DLD1 (cell line): Measurements from ENCODE around the gene UNC5C.
"Not testable (repeated sequence)": the region's sequence is repeated elsewhere in the genome, so short reads cannot be mapped to it uniquely, and the experiment has no call there.

Source experiments
- in situ Hi-C: cut with HindIII; loops from 2 replicates; pipeline ENCODE4 v1.10.0; 2017; ENCODE audit warnings: low sequenced_read_pairs

The UNC5C gene

DNA sequence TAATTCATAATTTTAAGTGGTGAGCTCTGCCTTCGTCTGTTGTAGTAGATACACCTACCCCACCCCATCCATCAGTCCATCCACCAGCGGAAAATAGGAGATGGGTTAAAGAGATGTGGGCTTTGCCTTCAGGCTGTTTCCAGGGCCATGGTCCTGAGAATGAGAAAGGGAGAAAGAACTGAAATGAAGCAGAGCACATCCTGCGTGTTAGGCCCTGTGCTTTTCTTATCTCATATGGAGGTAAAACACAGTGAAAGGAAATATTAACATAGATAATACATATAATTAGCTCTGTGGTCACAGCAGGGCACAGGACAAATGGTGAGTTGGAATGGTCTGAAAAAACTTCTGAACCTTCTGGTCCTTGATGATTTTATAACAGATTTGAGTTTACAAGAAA, 397.5 kb downstream of the UNC5C start:
- in situ Hi-C loops, result no loop called here

GRCh38 chr4:95142932-95143331, 405.8 kb downstream of the UNC5C start:
- in situ Hi-C loops, result no loop called here

DNA sequence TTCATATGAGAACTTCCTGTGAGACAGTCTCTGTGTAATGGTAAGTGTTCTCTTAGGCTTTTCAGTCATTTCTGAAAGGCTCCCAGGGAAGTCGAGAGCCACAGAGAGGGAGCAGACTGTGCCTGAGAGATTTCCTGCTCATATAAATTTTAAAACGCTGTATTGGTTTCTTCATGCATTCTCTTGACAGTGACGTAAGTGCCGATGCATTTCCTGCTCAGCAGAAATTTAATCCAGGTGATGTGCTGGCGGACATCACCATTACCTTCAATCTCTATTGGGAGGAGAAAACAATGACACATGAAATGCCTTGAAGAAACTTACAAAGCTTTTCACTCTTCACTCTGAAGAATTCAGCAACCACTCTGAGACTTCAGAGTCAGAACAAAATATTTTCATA, 407.4 kb downstream of the UNC5C start:
- in situ Hi-C loops, result no loop called here

DNA sequence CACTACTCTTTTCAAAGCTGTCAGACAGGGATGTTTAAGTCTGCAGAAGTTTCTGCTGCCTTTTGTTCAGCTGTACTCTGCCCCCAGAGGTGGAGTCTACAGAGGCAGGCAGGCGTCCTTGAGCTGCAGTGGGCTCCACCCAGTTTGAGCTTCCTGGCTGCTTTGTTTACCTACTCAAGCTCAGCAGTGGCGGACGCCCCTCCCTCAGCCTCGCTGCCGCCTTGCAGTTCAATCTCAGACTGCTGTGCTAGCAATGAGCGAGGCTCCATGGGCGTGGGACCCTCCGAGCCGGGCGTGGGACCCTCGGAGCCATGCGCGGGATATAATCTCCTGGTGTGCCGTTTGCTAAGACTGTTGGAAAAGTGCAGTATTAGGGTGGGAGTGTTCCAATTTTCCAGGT, 409.3 kb downstream of the UNC5C start:
- in situ Hi-C loops, result not testable (repeated sequence)

DNA sequence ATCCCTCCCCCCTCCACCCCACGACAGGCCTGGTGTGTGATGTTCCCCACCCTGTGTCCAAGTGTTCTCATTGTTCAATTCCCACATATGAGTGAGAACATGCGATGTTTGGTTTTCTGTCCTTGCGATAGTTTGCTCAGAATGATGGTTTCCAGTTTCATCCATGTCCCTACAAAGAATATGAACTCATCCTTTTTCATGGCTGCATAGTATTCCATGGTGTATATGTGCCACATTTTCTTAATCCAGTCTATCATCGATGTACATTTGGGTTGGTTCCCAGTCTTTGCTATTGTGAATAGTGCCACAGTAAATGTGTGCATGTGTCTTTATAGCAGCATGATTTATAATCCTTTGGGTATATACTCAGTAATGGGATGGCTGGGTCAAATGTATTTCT, 414.8 kb downstream of the UNC5C start:
- in situ Hi-C loops, result not testable (repeated sequence)

DNA sequence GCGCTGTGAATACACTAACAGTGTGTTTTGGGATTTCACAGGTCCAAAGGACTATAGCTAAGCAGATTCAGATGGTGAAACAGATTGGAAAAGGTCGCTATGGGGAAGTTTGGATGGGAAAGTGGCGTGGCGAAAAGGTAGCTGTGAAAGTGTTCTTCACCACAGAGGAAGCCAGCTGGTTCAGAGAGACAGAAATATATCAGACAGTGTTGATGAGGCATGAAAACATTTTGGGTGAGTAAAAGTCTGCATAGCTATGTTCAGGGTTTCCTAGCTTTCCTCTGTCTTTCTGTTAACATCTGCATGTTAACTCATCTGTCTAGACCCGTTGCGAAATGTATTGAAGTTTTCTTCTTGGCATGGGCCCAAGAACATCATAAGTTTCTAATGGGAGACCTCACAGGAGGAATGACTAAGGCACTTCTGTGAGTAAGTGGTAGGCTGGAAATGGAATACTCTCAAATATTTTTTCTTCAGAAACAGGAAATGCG, 418.9 kb downstream of the UNC5C start:
- in situ Hi-C loops, result no loop called here

DNA sequence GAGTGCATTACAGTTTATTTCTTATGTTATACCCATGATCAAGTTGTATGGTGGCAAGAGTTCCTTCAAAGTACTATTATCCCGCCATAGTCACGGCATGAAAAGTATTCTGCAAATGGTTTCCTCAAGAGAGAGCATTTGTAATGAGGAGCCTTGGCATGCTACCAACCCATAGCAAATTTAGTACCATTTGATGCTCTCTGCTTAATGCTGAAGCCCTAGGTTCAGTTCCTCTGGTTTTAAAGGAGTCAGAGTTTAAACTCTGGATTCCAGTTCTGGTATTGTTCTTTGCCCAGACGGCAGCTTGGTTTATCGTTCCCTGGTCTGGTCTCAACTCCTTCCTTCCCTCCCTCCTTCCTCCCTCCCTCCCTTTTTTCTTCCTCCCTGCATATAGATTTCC, 419.7 kb downstream of the UNC5C start:
- in situ Hi-C loops, result no loop called here

- in situ Hi-C loops, result no loop called here
These were observed 423.8 kb downstream of the UNC5C start for GRCh38 chr4:95124906-95125504.

GRCh38 chr4:95122001-95122400, 426.8 kb downstream of the UNC5C start:
- in situ Hi-C loops, result no loop called here

- in situ Hi-C loops, result no loop called here
These were observed 428.3 kb downstream of the UNC5C start for GRCh38 chr4:95120456-95120855.

DNA sequence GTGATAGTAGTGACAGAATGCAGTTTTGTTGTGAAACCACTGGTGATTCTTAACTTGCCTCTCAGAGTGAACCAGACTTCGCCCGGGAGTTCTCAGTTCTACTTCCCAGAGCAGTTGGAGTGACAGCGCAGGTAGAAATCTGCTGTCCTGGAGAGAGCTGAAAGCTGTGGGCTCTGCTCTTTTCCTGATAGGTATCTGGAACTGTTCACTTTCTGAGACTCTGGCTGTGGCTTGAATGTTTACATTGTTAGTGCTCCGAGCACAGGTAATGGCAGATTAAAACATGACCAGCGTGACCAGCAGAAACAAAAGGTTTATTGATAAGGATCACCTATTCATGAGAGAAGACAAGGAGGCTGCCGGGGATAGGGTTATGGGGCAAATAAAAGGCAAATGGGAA, 430.3 kb downstream of the UNC5C start:
- in situ Hi-C loops, result no loop called here

GRCh38 chr4:95114521-95114920, 434.3 kb downstream of the UNC5C start:
- in situ Hi-C loops, result no loop called here
